Activated CD8-positive, alpha-beta memory T cell treated with anti-CD3 and anti-CD28 coated beads, Interleukin-2, amount 50 U/mL, for 1 hour (primary cell): ENCODE results near the gene TTC9.

Experiments used
- DNase-seq: peaks from one replicate; pipeline ENCODE4 v3.0.0-alpha.2; 2020; ENCODE audit errors: extremely low read depth

Gene TTC9

GRCh38 chr14:70716483-70716882 lies 74.8 kb downstream of the TTC9 start:
- DNase-seq = no peak

DNA sequence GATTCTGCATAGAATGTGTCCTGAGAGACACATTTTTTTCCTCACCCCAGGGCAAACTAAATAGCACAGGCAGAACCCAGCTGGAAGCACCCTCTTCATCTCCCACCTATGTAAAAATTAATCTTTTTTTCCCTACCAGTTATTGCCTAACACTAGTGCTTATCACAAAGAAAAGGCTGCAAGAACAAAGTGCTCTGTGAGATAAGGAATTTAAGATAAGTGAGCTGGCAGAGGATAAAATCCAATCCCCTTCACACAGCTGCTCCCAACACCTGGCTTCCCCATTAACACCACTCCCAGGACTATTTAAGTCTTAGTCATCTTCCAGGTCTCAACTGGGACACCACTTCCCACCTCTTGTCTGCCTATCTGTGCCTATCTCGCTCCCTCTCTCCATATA lies 75.2 kb downstream of the TTC9 start:
- DNase-seq = no peak

- no peak for DNase-seq
Measured at GRCh38 chr14:70718383-70719118, 76.8 kb downstream of the TTC9 start.

- DNase-seq = no peak
Measured at GRCh38 chr14:70721542-70721941, 79.8 kb downstream of the TTC9 start.

DNA sequence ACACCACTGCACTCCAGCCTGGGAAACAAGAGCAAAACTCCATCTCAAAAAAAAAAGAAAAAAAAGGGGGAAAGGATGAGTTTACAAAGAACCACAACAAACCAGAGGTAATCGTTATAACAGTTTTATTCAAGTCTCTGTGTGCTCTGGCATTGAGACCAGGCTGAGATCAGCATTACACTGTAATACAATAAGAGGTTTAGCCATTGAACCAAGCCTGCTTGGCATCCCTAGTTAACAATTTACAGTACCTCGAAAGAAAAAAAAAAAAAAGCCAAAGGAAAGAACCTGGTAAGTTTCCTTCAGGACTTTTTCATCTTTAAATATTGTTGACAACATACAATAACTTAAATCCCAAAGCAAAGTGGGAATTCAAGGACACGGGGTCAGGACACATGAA lies 80.7 kb downstream of the TTC9 start:
- no peak for DNase-seq

DNA sequence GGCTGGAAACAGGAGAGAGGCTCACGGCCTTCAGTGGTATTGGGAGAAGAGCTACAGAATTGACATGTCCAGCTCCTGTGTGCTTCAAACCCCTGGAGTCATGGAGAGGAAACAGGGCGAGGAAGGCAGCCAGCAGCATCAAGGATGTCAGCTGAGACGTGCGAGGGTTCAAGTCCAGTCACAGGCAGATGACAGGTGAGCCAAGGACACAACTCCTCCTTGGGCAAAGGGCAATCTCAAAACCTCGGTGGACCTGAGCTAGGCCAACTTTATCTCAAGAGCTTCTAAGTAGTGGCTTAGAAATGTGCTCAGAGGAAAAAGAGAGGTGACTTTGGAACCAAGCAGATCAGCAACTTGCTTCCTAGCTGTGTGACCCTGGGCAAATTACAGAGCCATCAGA lies 81.6 kb downstream of the TTC9 start:
- DNase-seq = no peak

- DNase-seq = no peak
Measured at GRCh38 chr14:70724110-70724509, 82.4 kb downstream of the TTC9 start.

DNA sequence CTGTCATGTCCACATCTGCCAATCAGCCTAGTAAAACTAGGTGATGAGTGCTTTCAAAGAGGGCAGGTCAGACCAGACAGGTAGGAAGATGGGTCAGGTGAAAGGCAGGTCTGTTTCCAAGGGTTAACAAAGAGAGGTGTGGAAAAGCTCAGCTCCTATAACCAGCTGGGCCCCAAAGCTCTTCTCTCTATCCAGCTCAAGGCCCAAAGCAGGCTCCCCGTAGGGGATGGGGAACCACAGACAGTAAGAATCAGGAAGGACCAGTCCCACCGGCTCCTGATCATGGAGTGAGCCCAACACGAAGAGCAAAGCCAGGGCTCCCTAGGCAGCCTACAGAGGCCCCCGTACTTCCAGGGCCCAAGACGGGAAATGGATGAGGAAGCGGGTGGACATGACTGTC lies 83.2 kb downstream of the TTC9 start:
- DNase-seq = no peak
